Kidney capillary endothelial cell (primary cell): ENCODE measurements around the gene E2F7.
"Not testable (repeated sequence)": the region's sequence is repeated elsewhere in the genome, so short reads cannot be mapped to it uniquely, and the experiment has no call there.

Experiments
- DNase-seq: peaks from one replicate; pipeline ENCODE4 v3.0.0-alpha.2; 2018; ENCODE audit warnings: low spot score

E2F7 gene, protein sequence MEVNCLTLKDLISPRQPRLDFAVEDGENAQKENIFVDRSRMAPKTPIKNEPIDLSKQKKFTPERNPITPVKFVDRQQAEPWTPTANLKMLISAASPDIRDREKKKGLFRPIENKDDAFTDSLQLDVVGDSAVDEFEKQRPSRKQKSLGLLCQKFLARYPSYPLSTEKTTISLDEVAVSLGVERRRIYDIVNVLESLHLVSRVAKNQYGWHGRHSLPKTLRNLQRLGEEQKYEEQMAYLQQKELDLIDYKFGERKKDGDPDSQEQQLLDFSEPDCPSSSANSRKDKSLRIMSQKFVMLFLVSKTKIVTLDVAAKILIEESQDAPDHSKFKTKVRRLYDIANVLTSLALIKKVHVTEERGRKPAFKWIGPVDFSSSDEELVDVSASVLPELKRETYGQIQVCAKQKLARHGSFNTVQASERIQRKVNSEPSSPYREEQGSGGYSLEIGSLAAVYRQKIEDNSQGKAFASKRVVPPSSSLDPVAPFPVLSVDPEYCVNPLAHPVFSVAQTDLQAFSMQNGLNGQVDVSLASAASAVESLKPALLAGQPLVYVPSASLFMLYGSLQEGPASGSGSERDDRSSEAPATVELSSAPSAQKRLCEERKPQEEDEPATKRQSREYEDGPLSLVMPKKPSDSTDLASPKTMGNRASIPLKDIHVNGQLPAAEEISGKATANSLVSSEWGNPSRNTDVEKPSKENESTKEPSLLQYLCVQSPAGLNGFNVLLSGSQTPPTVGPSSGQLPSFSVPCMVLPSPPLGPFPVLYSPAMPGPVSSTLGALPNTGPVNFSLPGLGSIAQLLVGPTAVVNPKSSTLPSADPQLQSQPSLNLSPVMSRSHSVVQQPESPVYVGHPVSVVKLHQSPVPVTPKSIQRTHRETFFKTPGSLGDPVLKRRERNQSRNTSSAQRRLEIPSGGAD

DNA sequence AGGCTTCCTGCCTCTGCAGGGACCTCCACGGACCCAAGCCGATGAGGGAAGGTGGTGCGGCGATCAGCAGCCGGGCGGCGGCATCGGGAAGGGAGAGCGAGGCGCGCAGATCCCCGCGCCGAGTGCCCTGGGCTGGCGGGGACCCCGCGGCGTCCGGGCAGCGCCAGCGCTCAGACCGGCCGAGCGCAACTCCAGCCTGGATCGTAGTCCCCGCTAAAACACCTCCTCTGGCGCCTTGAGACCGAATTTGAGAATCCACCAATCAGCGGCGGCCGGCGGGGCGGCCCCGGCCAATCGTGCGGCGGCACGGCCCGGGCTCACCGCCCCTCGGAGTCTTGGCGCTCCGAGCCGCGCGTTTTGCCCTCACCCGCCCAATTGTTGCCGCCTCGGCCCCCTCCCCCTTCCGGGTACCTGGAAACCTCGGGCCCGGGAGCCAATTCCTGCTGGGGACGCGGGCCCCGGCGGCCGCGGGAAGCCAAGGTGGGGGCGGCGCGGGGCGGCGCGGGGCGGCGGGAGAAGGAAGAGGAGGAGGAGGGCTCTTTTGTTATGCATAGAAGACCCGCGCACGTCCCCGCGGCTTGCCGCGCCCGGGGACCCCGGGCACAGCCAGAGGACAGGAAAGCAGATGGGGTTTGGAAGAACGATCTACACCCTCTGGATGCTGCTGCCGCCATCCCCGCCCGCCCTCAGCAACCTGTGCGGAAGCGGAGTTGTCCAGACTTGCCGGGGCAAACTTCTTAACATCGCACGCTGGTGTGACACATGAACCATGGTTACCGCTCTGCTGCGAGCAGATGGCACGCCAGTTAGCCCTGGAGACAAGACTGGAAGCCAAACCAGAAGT lies at the start of gene E2F7:
E2F7 (minus strand) TSS at position 209 of the 844 bp plus-strand sequence. CDS start 934 bp downstream, outside the sequence.
- DNase-seq, result peak; percentile 90

DNA sequence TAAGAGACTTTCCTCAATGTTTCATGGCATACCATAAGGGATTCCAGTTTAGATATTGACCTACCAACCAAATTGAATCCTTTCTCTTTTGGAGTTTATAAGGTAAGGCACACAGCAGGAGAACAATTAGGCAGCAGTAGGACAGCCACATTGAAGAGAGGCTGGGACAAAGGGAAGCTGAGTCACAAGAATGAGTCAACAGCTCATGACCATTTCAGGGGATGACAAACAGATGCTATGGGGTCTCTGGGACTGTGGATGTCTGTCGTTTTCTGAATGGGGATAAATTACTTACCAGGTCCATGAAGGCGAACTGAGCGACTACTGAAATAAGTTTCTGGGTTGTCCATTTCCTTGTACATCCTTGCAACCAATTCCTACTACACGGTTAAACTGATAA lies 48.6 kb upstream of the E2F7 start:
- DNase-seq, result peak; percentile 84

DNA sequence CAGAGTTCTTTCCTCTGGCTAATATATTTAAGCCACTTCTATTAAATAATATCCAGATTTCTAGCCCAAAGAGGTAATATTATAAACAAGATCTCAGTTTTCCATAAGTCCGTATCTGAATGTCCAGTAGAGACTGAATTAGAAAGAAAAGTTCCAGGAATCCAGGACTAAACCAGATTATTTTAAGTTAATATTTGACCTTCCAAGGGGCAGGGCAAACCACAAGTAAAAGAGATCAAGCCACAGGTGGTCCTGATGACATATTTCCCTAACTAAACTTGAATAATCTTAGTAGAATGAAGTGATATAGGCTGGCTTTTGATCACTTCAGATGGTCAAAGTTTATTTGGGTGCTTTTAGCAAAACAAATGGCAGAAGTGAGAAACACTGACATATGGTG lies 43.3 kb upstream of the E2F7 start:
- DNase-seq, result no peak

DNA sequence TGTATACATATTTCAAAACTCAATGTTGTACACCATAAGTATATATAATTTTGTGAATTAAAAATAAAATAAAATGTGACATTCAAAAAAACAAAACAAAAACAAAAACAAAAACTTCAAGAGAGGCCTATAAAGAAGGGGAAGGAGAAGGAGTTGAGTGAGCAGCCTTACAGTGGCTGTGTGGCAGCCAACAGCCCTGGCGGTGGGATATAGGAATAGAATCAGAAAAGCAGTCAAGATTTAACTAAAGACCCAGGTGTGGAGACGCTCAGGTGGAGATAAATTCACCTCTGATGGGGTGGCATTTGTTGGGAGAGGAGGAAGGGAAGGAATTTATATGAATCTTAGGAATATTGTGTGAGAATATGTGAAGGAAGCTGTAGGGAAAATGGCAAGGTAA lies 41.8 kb upstream of the E2F7 start:
- DNase-seq, result no peak

DNA sequence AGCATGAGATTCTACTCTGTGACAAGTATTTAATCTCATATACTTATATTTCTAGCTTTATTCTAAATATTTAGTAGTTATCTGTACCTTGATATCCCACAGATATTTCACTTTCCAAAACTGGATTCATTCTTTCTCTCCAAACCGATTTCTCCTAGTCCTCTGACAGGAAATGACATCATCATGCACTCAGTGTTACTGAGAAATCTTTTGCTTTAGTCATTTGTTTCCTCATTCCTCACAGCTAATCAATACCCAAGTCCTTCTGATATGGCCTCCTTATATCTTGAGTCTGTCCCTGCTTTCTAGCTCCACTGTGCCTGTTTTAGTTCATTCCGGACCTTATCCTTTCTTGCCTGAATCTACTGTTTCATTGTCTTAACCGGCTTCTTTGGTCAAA lies 39.4 kb upstream of the E2F7 start:
- no peak for DNase-seq

DNA sequence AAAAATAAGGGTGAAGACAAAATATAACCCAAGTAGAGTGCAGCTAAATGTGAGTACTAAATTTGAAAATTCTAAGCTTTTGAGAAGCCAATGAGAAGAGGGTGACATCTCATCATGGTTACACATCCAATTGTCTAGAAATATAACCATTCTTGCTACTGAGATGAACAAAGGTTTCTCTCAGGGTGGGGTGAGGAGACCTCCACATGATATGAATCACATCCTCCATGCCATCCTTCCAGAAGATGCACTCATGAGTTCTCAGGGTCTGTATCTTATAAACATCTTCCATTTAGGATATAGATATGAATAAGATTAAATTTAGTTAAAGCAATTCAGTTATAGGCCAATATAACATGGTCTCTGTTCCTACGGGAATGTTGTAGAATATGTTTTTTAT lies 38.9 kb upstream of the E2F7 start:
- no peak for DNase-seq

GRCh38 chr12:77102691-77103090 lies 37.3 kb upstream of the E2F7 start:
- peak; percentile 70 for DNase-seq

- no peak for DNase-seq
These were observed 36.8 kb upstream of the E2F7 start for GRCh38 chr12:77102123-77102522.

- no peak for DNase-seq
These were observed 34.4 kb upstream of the E2F7 start for GRCh38 chr12:77099799-77100198.

DNA sequence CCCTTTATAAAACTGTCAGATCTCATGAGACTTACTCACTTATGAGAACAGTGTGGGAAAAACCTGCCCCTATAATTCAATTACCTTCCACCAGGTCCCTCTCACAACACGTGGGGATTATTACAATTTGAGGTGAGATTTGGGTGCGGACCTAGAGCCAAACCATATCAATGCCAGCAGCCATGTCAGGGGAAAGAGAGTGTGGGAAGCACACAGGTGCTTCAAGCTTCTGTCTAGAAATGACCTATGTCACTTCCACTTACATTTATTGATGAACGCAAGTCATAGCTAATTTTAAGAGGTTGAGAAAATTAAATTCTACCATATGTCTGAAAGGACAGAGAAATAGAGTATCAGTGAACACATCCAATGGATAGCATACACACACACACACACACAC lies 32.5 kb upstream of the E2F7 start:
- DNase-seq, result no peak

DNA sequence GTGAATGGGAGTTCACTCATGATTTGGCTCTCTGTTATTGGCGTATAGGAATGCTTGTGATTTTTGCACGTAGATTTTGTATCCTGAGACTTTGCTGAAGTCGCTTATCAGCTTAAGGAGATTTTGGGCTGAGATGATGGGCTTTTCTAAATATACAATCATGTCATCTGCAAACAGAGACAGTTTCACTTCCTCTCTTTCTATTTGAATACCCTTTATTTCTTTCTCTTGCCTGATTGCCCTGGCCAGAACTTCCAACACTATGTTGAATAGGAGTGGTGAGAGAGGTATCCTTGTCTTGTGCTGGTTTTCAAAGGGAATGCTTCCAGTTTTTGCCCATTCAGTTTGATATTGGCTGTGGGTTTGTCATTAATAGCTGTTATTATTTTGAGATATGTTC lies 26.9 kb upstream of the E2F7 start:
- not testable (repeated sequence) for DNase-seq

DNA sequence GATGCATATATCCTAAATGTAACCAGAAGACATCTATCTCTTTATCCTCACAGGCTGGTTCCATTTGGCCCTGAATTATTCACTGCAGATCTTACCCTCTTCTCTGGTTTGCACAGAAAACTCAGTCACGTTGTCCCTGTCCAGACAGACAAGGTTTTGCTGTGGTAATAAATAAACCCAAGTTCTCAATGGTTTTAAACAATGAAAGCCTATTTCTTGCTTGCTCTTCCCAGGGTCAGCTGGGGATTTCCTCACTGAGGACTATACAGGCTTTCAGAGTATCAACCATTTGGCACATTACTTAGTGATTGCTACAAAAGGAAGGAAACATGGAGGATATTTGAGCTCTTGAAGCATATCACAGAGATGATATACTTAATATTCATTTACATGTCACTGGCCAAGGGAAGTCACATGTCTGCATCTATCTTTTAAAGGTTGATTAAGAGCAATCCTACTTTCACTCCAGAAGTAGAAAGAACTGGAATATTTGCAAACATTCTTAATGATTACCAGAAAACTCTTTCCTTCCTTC lies 24.4 kb upstream of the E2F7 start:
- DNase-seq, result no peak

DNA sequence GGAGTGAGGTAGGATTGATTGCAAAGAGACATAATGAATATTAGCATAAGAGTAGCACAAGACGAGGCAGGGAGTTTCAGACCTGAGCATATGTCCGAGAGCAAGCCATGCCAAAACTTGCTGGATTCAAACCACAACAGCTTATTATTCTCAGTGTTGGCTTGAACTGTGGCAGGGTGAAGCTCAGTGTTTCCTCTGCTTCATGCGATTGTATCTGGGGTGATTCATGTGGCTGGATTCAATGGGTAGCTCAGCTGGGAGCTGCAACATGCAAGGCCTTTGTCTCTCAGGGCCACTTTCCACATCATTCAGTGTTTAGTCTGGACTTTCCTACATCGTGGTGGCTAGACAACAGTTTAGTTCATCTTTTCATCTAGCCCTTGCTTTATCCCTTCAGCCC lies 22.1 kb upstream of the E2F7 start:
- peak; percentile 33 for DNase-seq

DNA sequence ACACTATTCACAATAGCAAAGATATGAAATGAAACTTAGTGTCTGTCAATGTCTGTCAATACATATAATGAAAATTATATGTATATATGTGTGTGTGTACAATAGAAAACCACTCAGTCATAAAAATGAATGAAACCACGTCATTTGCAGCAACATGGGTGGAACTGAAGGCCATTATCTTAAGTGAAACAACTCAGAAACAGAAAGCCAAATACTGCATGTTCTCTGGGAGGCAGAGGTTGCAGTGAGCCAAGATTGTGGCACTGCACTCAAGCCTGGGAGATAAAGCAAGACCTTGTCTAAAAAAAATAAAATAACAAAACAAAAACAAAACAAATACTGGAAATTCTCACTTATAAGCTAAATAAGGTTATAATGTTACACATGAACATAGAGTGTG lies 16.7 kb upstream of the E2F7 start:
- DNase-seq, result no peak

- no peak for DNase-seq
These were observed 14.3 kb upstream of the E2F7 start for GRCh38 chr12:77079631-77080030.

DNA sequence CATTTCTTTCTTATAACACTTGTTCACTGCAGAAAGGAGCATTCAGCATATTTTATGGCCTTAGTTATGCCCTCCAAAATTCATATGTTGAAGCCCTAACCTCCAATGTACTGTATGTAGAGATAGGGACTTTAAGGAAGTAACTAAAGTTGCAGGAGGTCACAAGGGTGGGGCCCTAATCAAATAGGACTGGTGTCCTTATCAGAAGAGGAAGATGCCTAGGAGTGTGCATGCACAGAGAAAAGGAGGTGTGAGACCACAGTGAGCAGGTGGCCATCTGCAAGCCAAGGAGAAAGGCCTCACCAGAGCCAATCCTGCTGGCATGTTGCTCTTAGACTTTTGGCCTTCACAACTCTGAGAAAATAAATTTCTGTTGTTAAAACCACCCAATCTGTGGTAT lies 12.9 kb upstream of the E2F7 start:
- no peak for DNase-seq

GRCh38 chr12:77076886-77077285 lies 11.5 kb upstream of the E2F7 start:
- DNase-seq, result no peak

DNA sequence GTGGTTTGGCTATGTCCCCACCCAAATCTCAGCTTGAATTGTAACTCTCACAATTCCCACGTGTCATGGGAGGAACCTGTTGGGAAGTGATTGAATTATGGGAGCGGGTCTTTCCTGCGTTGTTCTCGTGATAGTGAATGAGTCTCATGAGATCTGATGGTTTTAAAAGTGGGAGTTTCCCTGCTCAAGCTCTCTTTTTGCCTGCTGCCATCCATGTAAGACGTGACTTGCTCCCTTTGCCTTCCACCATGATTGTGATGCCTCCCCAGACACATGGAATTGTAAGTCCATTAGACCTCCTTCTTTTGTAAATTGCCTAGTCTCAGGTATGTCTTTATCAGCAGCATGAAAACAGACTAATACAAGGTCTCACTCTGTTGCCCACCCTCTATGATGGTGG lies 8.5 kb upstream of the E2F7 start:
- not testable (repeated sequence) for DNase-seq

- no peak for DNase-seq
These were observed 7.6 kb upstream of the E2F7 start for GRCh38 chr12:77072833-77073495.

- DNase-seq, result no peak
These were observed 5.6 kb upstream of the E2F7 start for GRCh38 chr12:77070800-77071449.

DNA sequence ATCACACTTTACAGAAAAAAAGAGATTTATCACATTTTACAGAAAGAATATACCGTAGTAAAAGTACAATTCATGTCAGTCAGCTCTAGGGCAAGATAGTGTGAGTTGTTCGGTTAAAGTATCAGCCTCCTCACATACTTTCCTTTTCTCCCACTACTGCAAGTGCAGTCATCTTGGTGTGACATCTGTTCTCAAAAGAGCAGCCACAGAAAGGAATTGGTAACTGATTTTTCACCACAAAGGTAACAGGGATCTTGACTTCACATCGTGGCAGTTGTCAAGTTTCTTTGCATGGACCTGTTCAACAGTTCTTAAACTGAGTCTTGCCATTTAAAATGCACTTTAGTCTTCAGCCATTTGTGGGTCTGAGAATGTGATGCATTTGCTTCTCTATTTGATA lies 5.0 kb upstream of the E2F7 start:
- DNase-seq, result no peak
